ENCODE measurements around the gene LONP2.
"Not testable (repeated sequence)": the region's sequence is repeated elsewhere in the genome, so short reads cannot be mapped to it uniquely, and the experiment has no call there.

Gene LONP2

GRCh38 chr16:48294724-48295123 lies 50.6 kb downstream of the LONP2 start:
- FAIRE-seq: no peak

DNA sequence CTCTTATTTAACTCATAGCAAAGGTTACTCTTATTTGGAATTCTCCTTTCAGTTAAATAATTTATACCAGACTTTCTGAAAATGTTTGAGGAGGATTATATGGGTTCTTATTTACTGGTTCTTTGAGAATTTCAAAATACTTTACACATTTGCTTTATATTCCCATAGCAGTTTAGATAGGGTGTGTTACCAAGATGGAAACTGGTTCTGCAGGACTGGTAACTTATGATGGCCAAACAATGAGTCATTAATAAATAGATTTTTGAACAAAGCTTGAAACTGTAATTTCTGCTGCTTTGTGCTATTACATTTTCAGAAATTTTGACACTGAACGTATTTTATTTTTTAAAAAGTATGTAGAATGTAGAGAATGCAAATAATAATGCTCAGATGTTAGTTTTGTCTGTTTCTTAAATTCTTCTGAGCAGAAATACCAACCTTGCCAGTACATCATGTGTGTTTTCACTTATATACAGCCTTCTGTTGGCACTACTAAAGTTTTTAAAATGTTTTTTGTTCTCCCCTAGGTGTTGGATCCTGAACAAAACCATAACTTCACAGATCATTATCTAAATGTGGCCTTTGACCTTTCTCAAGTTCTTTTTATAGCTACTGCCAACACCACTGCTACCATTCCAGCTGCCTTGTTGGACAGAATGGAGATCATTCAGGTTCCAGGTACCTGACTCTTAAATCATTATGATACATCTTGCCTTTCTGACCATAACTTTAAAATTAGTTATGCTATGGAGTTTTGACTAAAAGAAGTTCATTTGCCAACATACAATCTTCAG lies 51.6 kb downstream of the LONP2 start:
- FAIRE-seq: no peak

DNA sequence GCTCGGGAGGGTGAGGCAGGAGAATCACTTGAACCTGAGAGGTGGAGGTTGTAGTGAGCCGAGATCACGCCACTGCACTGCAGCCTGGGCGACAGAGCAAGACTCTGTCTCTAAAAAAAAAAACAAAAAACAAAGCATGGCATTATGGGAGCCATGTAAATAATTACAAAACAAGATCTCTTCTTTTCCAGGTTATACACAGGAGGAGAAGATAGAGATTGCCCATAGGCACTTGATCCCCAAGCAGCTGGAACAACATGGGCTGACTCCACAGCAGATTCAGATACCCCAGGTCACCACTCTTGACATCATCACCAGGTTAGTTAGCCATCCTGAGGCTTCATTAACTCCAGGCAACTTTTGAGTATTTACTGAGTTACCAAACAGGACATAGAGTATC lies 55.4 kb downstream of the LONP2 start:
- FAIRE-seq: no peak

DNA sequence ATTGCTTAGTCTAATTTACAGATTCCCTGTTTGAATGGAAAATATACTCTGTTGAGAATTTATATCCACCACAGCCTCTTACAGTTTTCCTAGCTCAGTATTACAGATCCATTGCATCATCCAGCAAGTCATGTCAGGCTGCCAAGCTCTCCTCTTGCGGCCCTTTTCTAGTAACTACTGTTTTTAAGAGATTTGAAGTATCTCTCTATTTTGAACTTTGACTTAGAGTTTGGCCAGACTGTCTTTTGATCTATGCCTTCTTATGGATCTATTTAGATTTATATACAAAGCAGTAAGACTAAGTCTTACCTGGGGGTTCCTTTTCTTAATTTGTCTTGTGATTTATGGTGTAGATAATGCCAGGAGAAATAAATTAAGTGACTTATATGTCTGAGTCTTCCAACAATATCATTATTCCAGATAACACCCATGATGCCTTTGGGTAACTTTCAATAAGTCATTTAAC lies 56.3 kb downstream of the LONP2 start:
- no peak for FAIRE-seq

DNA sequence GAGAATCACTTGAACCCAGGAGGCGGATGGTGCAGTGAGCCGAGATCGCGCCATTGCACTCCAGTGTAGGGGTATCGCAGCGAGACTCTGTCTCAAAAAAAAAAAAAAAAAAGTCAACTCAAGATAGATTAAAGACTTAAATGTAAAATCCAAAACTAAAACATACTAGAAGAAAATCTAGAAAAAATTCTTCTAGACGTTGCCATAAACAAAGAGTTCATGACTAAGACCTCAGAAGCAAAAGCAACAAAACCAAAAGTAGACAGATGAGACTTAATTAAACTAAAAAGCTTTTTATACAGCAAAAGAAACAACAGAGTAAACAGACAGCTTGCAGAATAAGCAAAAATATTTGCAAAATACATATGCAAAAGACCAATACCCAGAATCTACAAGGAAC lies 64.4 kb downstream of the LONP2 start:
- FAIRE-seq: no peak

DNA sequence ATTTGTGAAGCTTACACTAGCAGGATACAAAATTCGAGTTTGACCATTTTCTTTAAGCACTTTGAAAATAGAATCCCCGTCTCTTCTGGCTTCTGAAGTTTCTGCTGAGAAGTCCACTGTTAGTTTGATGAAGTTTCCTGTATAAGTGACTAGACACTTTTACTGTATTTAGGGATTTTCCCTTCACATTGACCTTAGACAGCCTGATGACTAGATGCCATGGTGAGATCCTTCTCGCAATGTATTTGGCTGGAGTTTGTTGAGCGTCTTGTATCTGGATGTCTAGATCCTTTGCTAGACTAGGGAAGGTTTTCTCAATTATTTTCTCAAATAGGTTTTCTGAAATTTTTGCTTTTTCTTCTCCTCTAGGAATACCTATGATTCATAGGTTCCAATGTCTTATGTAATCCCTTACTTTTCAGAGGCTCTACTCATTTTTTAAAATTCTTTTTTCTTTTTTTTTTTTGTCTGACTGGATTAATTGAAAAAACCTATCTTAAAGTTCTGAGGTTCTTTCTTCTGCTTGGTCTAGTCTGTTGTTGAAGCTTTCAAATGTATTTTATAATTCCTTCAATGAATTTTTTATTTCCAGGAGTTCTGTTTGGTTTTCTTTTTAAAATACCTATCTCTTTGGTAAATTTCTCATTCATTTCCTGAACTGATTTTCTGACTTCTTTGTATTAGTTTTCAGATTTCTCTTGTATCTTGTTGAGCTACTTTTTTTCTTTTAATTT lies 67.0 kb downstream of the LONP2 start:
- FAIRE-seq: no peak

GRCh38 chr16:48313905-48314304 lies 69.8 kb downstream of the LONP2 start:
- not testable (repeated sequence) for FAIRE-seq

DNA sequence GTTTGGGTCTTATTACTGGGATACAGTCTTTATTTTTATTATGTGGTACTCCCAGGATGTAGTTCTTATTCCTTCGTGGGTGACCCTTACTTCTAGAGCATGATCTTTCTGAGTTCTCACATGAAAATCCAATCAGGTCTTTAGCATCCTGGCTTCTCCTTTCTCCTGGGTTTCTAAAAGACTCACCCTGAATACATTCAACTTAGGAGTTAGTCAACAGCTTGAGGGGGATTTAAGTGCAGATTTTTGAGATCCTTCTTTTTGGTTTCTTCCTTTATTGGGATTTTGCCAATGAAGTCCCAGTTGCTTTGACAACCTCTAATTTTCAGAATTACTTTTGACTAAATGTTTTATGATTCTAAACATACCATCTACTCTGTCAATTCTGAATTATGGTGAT lies 72.9 kb downstream of the LONP2 start:
- FAIRE-seq: no peak

GRCh38 chr16:48317614-48318315 lies 73.7 kb downstream of the LONP2 start:
- FAIRE-seq: no peak

DNA sequence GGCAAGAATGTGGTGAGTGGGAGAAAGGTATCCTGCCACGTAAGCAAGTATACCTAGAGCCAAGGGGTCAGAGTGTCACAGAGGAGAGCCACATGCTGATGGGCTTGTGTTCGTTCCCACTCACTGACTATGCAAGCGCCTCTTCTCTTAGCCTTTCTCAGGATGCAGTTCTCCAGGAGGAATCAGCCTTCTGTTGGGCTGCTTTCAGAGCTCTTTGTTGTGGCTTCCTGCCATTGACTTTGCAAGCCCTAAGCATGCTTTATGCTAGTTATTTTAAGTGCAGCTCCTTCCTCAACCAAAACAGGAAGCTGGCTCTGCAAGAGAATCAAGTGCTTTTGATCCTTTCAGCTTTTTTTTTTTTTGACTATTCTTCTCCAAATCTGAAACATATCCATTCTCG lies 74.5 kb downstream of the LONP2 start:
- no peak for FAIRE-seq

- no peak for FAIRE-seq
Measured at GRCh38 chr16:48321317-48322036, 77.4 kb downstream of the LONP2 start.

- FAIRE-seq: no peak
Measured at GRCh38 chr16:48323783-48324775, 80.0 kb downstream of the LONP2 start.

DNA sequence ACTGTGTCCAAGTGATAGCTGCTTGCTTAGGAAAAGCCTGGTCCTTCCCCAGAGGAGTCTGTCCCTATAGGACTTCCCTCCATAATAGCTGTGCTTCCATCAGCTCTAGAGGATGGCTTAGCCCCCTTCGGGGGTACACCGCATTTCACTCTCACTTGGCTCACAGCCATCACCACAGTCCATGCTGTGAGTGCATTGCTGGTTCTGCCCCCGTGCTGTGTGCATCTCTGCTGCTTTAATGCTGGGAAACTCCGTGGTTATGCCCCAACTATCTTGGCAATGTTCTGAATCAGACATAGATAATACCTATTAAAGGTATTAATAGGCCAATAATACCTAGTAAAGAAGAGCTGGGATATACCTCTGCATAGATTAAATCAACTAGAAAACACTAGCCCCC lies 82.8 kb downstream of the LONP2 start:
- FAIRE-seq: no peak

DNA sequence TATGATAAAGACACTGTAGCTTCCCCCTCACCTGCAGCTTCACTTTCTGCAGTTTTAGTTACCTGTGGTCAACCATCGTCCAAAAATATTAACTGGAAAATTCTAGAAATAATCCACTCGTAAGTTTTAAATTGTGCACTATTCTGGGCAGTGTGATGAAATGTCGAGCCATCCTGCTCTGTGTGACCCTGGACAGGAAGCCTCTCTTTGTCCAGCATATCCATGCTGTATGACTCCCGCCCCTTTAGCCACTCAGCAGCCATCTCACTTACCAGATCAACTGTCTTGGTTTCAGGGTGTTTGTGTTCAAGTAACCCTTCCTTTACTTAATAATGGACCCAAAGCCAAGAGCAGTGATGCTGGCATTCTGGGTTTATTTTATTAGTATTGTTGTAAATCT lies 85.0 kb downstream of the LONP2 start:
- no peak for FAIRE-seq

GRCh38 chr16:48330189-48330840 lies 86.2 kb downstream of the LONP2 start:
- no peak for FAIRE-seq

- no peak for FAIRE-seq
Measured at GRCh38 chr16:48330841-48331192, 86.7 kb downstream of the LONP2 start.

DNA sequence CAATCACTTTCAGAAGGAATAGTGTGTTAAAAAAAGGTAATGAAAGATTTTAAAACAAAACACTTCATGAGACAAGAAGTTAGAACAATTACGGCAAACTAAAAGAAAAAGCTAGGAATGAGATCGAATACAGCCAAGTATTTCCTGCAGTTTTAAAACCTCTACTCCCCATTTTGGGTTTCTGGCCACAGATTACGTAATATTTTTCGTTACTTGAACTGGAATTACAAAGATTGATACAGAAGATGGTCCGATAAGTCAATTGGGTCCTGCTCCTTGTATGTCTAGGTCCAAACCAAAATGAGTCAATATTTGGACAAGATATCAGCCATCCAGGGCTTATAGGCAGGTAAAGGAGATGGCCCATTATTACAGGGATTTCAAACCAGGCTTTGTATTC lies 88.9 kb downstream of the LONP2 start:
- FAIRE-seq: no peak

DNA sequence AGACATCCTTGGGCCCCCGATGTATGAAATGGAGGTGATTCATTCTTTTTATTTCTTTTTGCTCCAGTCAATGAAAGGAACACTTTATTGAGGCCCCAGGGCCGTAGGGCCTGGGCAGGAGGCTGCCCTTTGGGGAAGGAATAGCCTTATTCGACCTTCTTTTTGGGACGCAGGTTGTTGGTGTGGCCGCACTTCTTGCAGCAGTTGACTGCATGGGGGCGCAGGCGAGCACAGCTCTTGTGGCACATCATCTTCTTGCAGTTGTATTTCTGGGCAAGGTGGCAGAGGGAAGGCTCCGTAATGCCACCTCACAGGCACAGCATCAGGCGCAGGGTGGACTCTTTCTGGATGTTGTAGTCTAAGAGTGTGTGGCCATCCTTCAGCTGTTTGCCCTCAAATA lies 90.2 kb downstream of the LONP2 start:
- FAIRE-seq: no peak

DNA sequence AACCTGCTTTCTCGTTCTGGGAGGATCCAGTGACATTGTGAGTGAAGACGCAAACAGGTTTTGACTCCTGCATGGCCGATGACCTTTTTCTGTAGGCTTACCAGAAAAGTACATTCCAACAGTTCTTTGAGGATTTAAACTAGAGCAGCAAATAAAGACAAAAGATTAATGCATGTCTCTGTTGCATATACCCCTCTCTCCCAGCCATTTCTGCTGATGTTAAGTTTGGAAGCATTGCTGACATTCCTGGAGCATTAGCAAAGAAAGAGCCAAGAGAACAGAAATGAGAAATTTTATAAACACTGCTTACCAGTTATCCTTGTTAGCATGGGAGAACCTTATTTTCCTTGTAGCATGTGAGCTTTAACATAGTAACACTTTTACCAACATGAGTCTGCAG lies 91.9 kb downstream of the LONP2 start:
- FAIRE-seq: no peak

- no peak for FAIRE-seq
Measured at GRCh38 chr16:48340054-48340453, 96.0 kb downstream of the LONP2 start.

DNA sequence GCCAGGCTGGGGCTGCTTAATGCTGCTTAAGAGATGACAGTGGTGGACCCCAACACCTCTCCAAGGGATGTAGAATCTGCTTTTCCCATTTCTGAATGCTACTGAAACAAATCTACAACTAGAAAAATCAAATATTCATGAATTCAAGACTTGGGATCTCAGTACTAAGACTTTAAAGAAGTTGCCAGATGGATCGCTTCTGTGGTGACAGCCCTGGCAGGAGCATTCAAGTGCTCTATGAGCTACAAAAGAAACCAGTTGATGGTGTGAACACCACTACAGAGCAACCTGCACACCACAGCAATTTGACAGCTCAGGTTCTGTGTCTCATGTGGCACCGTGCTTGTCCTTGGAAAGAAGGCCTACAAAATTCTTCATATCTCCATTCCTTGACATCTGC lies 98.5 kb downstream of the LONP2 start:
- FAIRE-seq: no peak

All from A204.1 (cell line).